Pancreas (tissue), 10 donors: ENCODE data around the gene PPFIBP2. TPM values are rescaled to one million over a fixed set of nuclear protein-coding genes. Genes with fewer than 3 reads are reported as not detected.

ENCODE experiments used
- ATAC-seq, 4 donors: fragments of 200-7000 bp; cut with Tn5 transposase; one replicate each; pipeline versions ENCODE4 v1.8.0 to v1.9.1; 2020; ENCODE audit warnings: mild to moderate bottlenecking in 4 of 4, moderate library complexity in 4 of 4
- DNase-seq, 6 donors: peaks; one replicate each; pipeline ENCODE4 v3.0.0-alpha.2; 2020
- FAIRE-seq: peaks from 2 replicates; lab custom pipeline; 2012; peaks lifted over from hg19 to GRCh38; lab: Jason Lieb, UNC
- H3K27ac ChIP-seq, 4 donors: fragments of 200-600 bp; sonication (generic); 1 replicate in 3 of 4; 2 replicates in 1 of 4; pipeline versions ENCODE4 v1.5.0 to v1.8.0; 2020
- H3K27me3 ChIP-seq, 4 donors: fragments of 200-600 bp; one replicate each; pipeline ENCODE4 v1.8.0; 2021
- H3K36me3 ChIP-seq, 3 donors: fragments of 200-600 bp; sonication (generic) in 1 of 3; one replicate each; pipeline versions ENCODE4 v1.5.0 to v1.8.0; 2020 to 2021
- H3K4me1 ChIP-seq, 3 donors: fragments of 200-600 bp; one replicate each; pipeline ENCODE4 v1.8.0; 2021
- H3K4me3 ChIP-seq, 4 donors: fragments of 200-600 bp; sonication (generic) in 2 of 4; one replicate each; pipeline versions ENCODE4 v1.5.0 to v1.8.0; 2020 to 2021
- H3K9me3 ChIP-seq, 4 donors: fragments of 200-600 bp; one replicate each; pipeline ENCODE4 v1.8.0; 2021
- CTCF ChIP-seq, 4 donors: fragments of 200-600 bp; sonication (generic) in 3 of 4; IDR thresholded peaks; one replicate each; pipeline versions ENCODE4 v1.5.0 to v1.8.0; 2021; ENCODE audit warnings: antibody characterized with exemption in 4 of 4
- WGBS, 2 donors: extraction: QIAGEN DNeasy Blood & Tissue Kit; methylation state at CpG; one replicate each; pipeline ENCODE4 v1.1.7; 2013; 5-methylcytosine and 5-hydroxymethylcytosine counted together
- intact Hi-C, 3 donors: fragments of 100-400 bp; cut with DNase I; formaldehyde crosslinking; loops; one replicate each; pipeline versions ENCODE4 v1.11.1 to v1.14.2; 2022
- polyA plus RNA-seq, 2 donors: library from polyadenylated mRNA; stranded (reverse); fragments of 200-250 nt; gene quantifications; one replicate each; pipeline ENCODE4 v1.2.3, GENCODE V29; 2013
- total RNA-seq, 6 donors: library from RNA; stranded (reverse); fragmentation: NEBNext Ultra II Directional in 4 of 6; extraction: Animal tissue kit (Norgen Biotek cat#: 25700) in 4 of 6; gene quantifications; one replicate each; pipeline versions ENCODE4 v1.2.1 to v1.2.4, GENCODE V29; 2021 to 2023
- donor health status: healthy with polysubstance abuse.
- donor health status: DM: no; HTN: no; CAD: no; lungs with moderate emphysema.
- donor health status: DM: no; HTN: no; CAD: no.
- donor health status: control.
- donor health status: control.
- donor health status: Bipolar disorder and iron deficiency.
- donor health status: DM: yes; HTN: yes; CAD: no.
- donor health status: DM: no; HTN: no; CAD: no.
- donor health status: DM: no; HTN: no; CAD: no.
- donor health status: DM: yes; HTN: yes; CAD: no.

PPFIBP2 gene
- total and polyA plus RNA-seq, 8 donors = 8.0 to 24.7 (median 11.4) TPM

- TF ChIP-seq CTCF (IDR thresholded peaks at IDR 0.05) = no peak
- no peaks in the 10 kb centered on the region for H3K4me1 ChIP-seq
- no peaks in the 10 kb centered on the region for H3K36me3 ChIP-seq
- FAIRE-seq (no peak), ATAC-seq (peak in 1 of 4 donors; percentile 35), DNase-seq (no peak)
- H3K9me3 ChIP-seq = no peaks in the 10 kb centered on the region
- H3K4me3 ChIP-seq = no peak overlapping the region
- no peak overlapping the region for H3K27ac ChIP-seq
- WGBS, 2 donors = 31 to 61% methylated on average over 1 of the region's 1 CpG
- H3K27me3 ChIP-seq = no peaks in the 10 kb centered on the region
- intact Hi-C loops = no loop called here
These were observed 40.1 kb upstream of the PPFIBP2 start for GRCh38 chr11:7473717-7474116.

GRCh38 chr11:7480113-7480512, 33.7 kb upstream of the PPFIBP2 start:
- TF ChIP-seq CTCF (IDR thresholded peaks at IDR 0.05) = no peak
- no peaks in the 10 kb centered on the region for H3K36me3 ChIP-seq
- H3K27ac ChIP-seq = no peak overlapping the region
- DNase-seq (no peak), ATAC-seq (peak in 3 of 4 donors; percentile 35 to 58 (median 53)), FAIRE-seq (no peak)
- H3K4me3 ChIP-seq = no peak overlapping the region
- intact Hi-C loops = no loop called here
- no peaks in the 10 kb centered on the region for H3K4me1 ChIP-seq
- no peaks in the 10 kb centered on the region for H3K9me3 ChIP-seq
- H3K27me3 ChIP-seq = no peaks in the 10 kb centered on the region
- WGBS, 2 donors = 39 to 57% methylated on average over 2 of the region's 2 CpGs

GRCh38 chr11:7484131-7484530, 29.7 kb upstream of the PPFIBP2 start:
- no peak for TF ChIP-seq CTCF (IDR thresholded peaks at IDR 0.05)
- Histone ChIP-seq H3K27ac (no peak overlapping the region), H3K27me3 (no peaks in the 10 kb centered on the region), H3K4me3 (no peak overlapping the region), H3K36me3 (no peaks in the 10 kb centered on the region), H3K4me1 (no peaks in the 10 kb centered on the region), H3K9me3 (no peaks in the 10 kb centered on the region)
- no peak for ATAC-seq
- WGBS, 2 donors = 83 to 91% methylated on average over 3 of the region's 3 CpGs
- intact Hi-C loops = no loop called here
- DNase-seq = no peak
- FAIRE-seq = no peak

- H3K36me3 ChIP-seq = no peaks in the 10 kb centered on the region
- H3K27me3 ChIP-seq = no peaks in the 10 kb centered on the region
- H3K27ac ChIP-seq = no peak overlapping the region
- TF ChIP-seq CTCF (IDR thresholded peaks at IDR 0.05) = no peak
- no peaks in the 10 kb centered on the region for H3K4me1 ChIP-seq
- 57 to 65% methylated on average over 3 of the region's 3 CpGs for WGBS, 2 donors
- H3K9me3 ChIP-seq = no peaks in the 10 kb centered on the region
- intact Hi-C loops = no loop called here
- DNase-seq (no peak), ATAC-seq (no peak), FAIRE-seq (no peak)
- no peak overlapping the region for H3K4me3 ChIP-seq
These were observed 29.2 kb upstream of the PPFIBP2 start for GRCh38 chr11:7484645-7485044.

- H3K9me3 ChIP-seq = no peaks in the 10 kb centered on the region
- H3K36me3 ChIP-seq = no peaks in the 10 kb centered on the region
- FAIRE-seq (no peak), ATAC-seq (peak; percentile 28 to 52 (median 40)), DNase-seq (no peak)
- no peak for TF ChIP-seq CTCF (IDR thresholded peaks at IDR 0.05)
- H3K4me3 ChIP-seq = peak within 1 kb of the TSS in 1 of 4 donors; percentile 15
- H3K27ac ChIP-seq = no peak within 1 kb of the TSS
- no peaks in the 10 kb centered on the region for H3K4me1 ChIP-seq
- H3K27me3 ChIP-seq = no peaks in the 10 kb centered on the region
- WGBS, 2 donors = 69 to 72% methylated on average over 15 of the region's 15 CpGs
- intact Hi-C loops = no loop called here
These were observed 28.4 kb upstream of the PPFIBP2 start, which contains the start of gene OLFML1 for GRCh38 chr11:7485186-7486097. Gene OLFML1 (plus strand): TSS chr11:7485506. CDS start chr11:7485876, 370 bp downstream.
